Loucy (cell line): Measurements from ENCODE around the gene EEPD1.

Source experiments
- CTCF ChIP-seq: fragments of 200-600 bp; sonication (generic); conservative IDR thresholded peaks from 2 replicates; pipeline ENCODE4 v1.5.1; 2014; ENCODE audit warnings: mild to moderate bottlenecking, antibody characterized with exemption, low read length
- EZH2phosphoT487 ChIP-seq: fragments of 200-600 bp; IDR thresholded peaks from 2 replicates; pipeline ENCODE4 v1.6.1; 2018; ENCODE audit warnings: antibody characterized with exemption, mild to moderate bottlenecking, moderate library complexity, borderline replicate concordance

- no peak for TF ChIP-seq CTCF
- no peak for TF ChIP-seq EZH2phosphoT487
Measured at GRCh38 chr7:36198854-36199266, 45.8 kb downstream of the EEPD1 start.
